ENCODE measurements around the gene THRAP3. TPM values are rescaled to one million over a fixed set of nuclear protein-coding genes. Genes with fewer than 3 reads are reported as not detected.
A peak's percentile ranks its signal among the peaks of the same experiment; 100 is the strongest.

The THRAP3 gene
- total and polyA plus RNA-seq, 2 donors = 47.6 to 80.9 TPM

- H3K27ac ChIP-seq (ENCODE audit: low read depth in 1 of 2, low read length in 1 of 2) = peak overlapping the region in 1 of 2 donors; percentile 76
- 85% methylated on average over 7 of the region's 7 CpGs for WGBS
Observed at GRCh38 chr1:36349241-36349671, 125.0 kb downstream of the THRAP3 start.

GRCh38 chr1:36349839-36350238, 125.6 kb downstream of the THRAP3 start:
- H3K9me3 ChIP-seq (ENCODE audit: control insufficient read depth in 2 of 2, insufficient read depth in 1 of 2, low read length in 1 of 2) = no peaks in the 10 kb centered on the region
- peaks cover 51 to 52% of the 10 kb centered on the region in 2 donors for H3K36me3 ChIP-seq (ENCODE audit: control insufficient read depth in 2 of 2, insufficient read depth in 2 of 2, low read length in 1 of 2)
- WGBS = 88% methylated on average over 16 of the region's 16 CpGs
- H3K27me3 ChIP-seq (ENCODE audit: control insufficient read depth in 2 of 2, insufficient read depth in 1 of 2, low read length in 1 of 2) = no peaks in the 10 kb centered on the region
- peaks cover 0 to 12% of the 10 kb centered on the region in 2 donors for H3K4me1 ChIP-seq (ENCODE audit: control insufficient read depth in 2 of 2, insufficient read depth in 2 of 2, low read length in 2 of 2)
- peak overlapping the region; percentile 32 to 76 for H3K27ac ChIP-seq (ENCODE audit: low read depth in 1 of 2, low read length in 1 of 2)
- no peak overlapping the region for H3K4me3 ChIP-seq (ENCODE audit: low read length in 2 of 2)
- DNase-seq (ENCODE audit: low read depth in 6 of 9, low spot score in 9 of 9) = no peak

More at GRCh38 chr1:36349241-36349671, 125.0 kb downstream of the THRAP3 start:
- Histone ChIP-seq H3K4me1 (ENCODE audit: control insufficient read depth in 2 of 2, insufficient read depth in 2 of 2, low read length in 2 of 2) (peaks cover 0 to 12% of the 10 kb centered on the region in 2 donors), H3K9me3 (ENCODE audit: control insufficient read depth in 2 of 2, insufficient read depth in 1 of 2, low read length in 1 of 2) (no peaks in the 10 kb centered on the region), H3K36me3 (ENCODE audit: control insufficient read depth in 2 of 2, insufficient read depth in 2 of 2, low read length in 1 of 2) (peaks cover 47 to 49% of the 10 kb centered on the region in 2 donors), H3K4me3 (ENCODE audit: low read length in 2 of 2) (no peak overlapping the region), H3K27me3 (ENCODE audit: control insufficient read depth in 2 of 2, insufficient read depth in 1 of 2, low read length in 1 of 2) (no peaks in the 10 kb centered on the region)
- no peak for DNase-seq (ENCODE audit: low read depth in 6 of 9, low spot score in 9 of 9)

GRCh38 chr1:36350659-36351226, 126.5 kb downstream of the THRAP3 start:
- WGBS = 20% methylated on average over 13 of the region's 13 CpGs
- no peaks in the 10 kb centered on the region for H3K27me3 ChIP-seq (ENCODE audit: control insufficient read depth in 2 of 2, insufficient read depth in 1 of 2, low read length in 1 of 2)
- H3K27ac ChIP-seq (ENCODE audit: low read depth in 1 of 2, low read length in 1 of 2) = no peak overlapping the region
- H3K4me3 ChIP-seq (ENCODE audit: low read length in 2 of 2) = no peak overlapping the region
- DNase-seq (ENCODE audit: low read depth in 6 of 9, low spot score in 9 of 9) = no peak
- H3K4me1 ChIP-seq (ENCODE audit: control insufficient read depth in 2 of 2, insufficient read depth in 2 of 2, low read length in 2 of 2) = peaks cover 0 to 12% of the 10 kb centered on the region in 2 donors
- no peaks in the 10 kb centered on the region for H3K9me3 ChIP-seq (ENCODE audit: control insufficient read depth in 2 of 2, insufficient read depth in 1 of 2, low read length in 1 of 2)
- H3K36me3 ChIP-seq (ENCODE audit: control insufficient read depth in 2 of 2, insufficient read depth in 2 of 2, low read length in 1 of 2) = peaks cover 47 to 56% of the 10 kb centered on the region in 2 donors

DNA sequence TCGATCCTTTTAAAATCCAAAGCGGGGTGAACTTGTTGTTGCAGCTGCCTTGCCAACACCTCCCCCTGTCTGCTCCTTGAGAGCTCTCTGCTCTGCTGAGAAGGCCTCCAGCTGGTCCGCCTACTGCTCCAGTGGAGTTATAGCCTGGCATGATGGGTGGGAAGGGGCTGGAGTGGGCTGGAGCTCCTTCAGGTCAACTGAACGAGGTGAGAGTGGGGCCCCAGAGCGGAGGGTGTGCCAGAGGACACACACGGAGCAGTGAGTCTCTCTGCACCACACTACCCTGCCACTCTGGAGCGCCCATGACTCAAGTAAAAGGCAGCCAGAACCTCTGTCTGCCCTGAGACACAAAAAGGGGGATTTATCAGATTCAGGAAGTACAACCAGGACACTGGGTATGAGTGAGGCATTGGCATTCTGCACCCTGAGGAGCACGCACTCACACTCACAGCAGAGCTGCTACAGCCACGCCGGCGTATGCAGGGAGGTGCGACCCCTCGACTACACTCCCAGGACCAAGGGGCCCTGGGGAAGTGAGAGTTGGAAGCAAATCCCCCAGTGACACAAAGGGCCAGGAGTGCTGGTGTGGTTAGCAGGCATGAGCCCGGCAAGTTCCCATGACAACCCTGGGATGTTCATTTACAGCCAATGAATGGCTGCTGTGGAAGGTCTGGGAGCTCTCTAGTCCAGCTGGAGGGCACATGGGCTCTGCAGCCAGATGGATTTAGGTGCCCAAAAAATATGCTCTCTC, 127.2 kb downstream of the THRAP3 start:
- H3K9me3 ChIP-seq (ENCODE audit: control insufficient read depth in 2 of 2, insufficient read depth in 1 of 2, low read length in 1 of 2) = no peaks in the 10 kb centered on the region
- no peak overlapping the region for H3K27ac ChIP-seq (ENCODE audit: low read depth in 1 of 2, low read length in 1 of 2)
- no peak overlapping the region for H3K4me3 ChIP-seq (ENCODE audit: low read length in 2 of 2)
- peaks cover 0 to 12% of the 10 kb centered on the region in 2 donors for H3K4me1 ChIP-seq (ENCODE audit: control insufficient read depth in 2 of 2, insufficient read depth in 2 of 2, low read length in 2 of 2)
- H3K27me3 ChIP-seq (ENCODE audit: control insufficient read depth in 2 of 2, insufficient read depth in 1 of 2, low read length in 1 of 2) = no peaks in the 10 kb centered on the region
- 81% methylated on average over 14 of the region's 14 CpGs for WGBS
- H3K36me3 ChIP-seq (ENCODE audit: control insufficient read depth in 2 of 2, insufficient read depth in 2 of 2, low read length in 1 of 2) = peaks cover 43 to 54% of the 10 kb centered on the region in 2 donors
- DNase-seq (ENCODE audit: low read depth in 6 of 9, low spot score in 9 of 9) = no peak

GRCh38 chr1:36352125-36352909, 128.1 kb downstream of the THRAP3 start:
- Histone ChIP-seq H3K27me3 (ENCODE audit: control insufficient read depth in 2 of 2, insufficient read depth in 1 of 2, low read length in 1 of 2) (no peaks in the 10 kb centered on the region), H3K4me3 (ENCODE audit: low read length in 2 of 2) (no peak overlapping the region), H3K9me3 (ENCODE audit: control insufficient read depth in 2 of 2, insufficient read depth in 1 of 2, low read length in 1 of 2) (no peaks in the 10 kb centered on the region), H3K4me1 (ENCODE audit: control insufficient read depth in 2 of 2, insufficient read depth in 2 of 2, low read length in 2 of 2) (peaks cover 0 to 12% of the 10 kb centered on the region in 2 donors), H3K27ac (ENCODE audit: low read depth in 1 of 2, low read length in 1 of 2) (no peak overlapping the region), H3K36me3 (ENCODE audit: control insufficient read depth in 2 of 2, insufficient read depth in 2 of 2, low read length in 1 of 2) (peaks cover 43 to 49% of the 10 kb centered on the region in 2 donors)
- no peak for DNase-seq (ENCODE audit: low read depth in 6 of 9, low spot score in 9 of 9)
- 98% methylated on average over 13 of the region's 13 CpGs for WGBS

DNA sequence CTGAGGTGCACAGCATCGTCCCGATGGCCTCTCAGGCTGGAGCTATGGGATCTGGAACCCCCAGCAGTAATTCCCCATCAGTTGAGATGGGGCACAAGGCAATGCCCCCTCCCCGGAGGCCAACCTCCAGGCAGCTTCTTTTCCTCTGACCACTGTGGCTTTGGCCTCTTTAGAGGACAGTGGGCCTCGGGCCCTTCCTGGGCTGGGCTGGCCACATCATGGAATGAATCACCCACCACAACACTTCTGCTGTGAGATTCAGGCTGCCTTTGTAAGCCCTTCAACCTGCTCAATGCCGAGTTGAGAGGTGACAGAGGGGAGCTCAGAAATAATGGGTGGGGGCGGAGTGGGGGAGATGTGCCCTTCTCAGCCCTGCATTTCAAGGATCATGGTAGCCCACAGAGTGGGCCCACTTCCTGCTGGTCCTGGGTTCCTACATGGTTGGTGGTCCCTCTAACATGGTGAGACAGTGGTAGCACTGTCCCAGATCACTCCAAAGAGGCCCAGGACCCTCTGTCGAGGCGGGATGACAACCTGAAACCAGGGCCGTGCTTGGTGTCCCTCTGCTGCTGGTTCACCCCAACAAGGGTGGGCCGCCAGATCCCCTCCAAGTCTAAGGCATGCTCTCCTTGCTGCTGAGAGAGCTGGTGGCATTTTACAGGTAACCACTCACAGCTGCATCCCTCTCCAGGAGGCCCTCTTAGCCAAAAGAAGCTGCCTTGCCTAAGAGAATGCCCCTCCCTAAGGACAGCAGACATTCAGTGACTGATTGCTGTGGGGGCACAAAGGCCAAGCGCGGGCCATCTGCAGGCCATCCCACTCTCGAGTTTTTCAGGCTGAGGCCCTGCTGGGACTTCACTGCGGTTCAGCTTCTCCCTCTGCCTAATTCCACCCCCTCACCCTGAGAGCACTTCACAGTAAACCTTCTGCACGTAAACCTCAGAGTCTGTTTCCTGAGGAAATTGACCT, 129.0 kb downstream of the THRAP3 start:
- peaks cover 42 to 53% of the 10 kb centered on the region in 2 donors for H3K36me3 ChIP-seq (ENCODE audit: control insufficient read depth in 2 of 2, insufficient read depth in 2 of 2, low read length in 1 of 2)
- no peak for DNase-seq (ENCODE audit: low read depth in 6 of 9, low spot score in 9 of 9)
- no peak overlapping the region for H3K4me3 ChIP-seq (ENCODE audit: low read length in 2 of 2)
- H3K27ac ChIP-seq (ENCODE audit: low read depth in 1 of 2, low read length in 1 of 2) = no peak overlapping the region
- H3K4me1 ChIP-seq (ENCODE audit: control insufficient read depth in 2 of 2, insufficient read depth in 2 of 2, low read length in 2 of 2) = peaks cover 0 to 12% of the 10 kb centered on the region in 2 donors
- WGBS = 91% methylated on average over 15 of the region's 15 CpGs
- H3K9me3 ChIP-seq (ENCODE audit: control insufficient read depth in 2 of 2, insufficient read depth in 1 of 2, low read length in 1 of 2) = no peaks in the 10 kb centered on the region
- no peaks in the 10 kb centered on the region for H3K27me3 ChIP-seq (ENCODE audit: control insufficient read depth in 2 of 2, insufficient read depth in 1 of 2, low read length in 1 of 2)

DNA sequence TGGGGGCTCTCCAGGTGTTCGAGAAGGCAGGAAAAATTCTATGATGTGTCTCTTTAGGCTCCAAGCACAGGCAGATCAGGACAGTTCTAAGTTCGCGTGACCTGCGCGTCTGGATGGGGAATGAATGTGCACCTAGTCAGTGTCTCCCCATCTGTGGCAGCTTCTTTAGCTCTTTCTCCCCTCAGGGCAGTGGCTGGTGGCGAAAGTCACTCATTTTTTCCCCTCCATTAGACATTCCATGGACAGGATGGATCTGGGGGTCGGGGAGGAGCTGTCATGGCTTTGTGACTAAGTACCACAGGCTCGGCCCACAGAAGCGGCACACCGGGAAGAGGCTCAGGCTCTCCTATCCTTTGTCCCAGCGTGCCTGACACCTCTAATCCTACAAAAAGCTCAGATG, 130.2 kb downstream of the THRAP3 start:
- peaks cover 45 to 57% of the 10 kb centered on the region in 2 donors for H3K36me3 ChIP-seq (ENCODE audit: control insufficient read depth in 2 of 2, insufficient read depth in 2 of 2, low read length in 1 of 2)
- DNase-seq (ENCODE audit: low read depth in 6 of 9, low spot score in 9 of 9) = no peak
- H3K4me1 ChIP-seq (ENCODE audit: control insufficient read depth in 2 of 2, insufficient read depth in 2 of 2, low read length in 2 of 2) = peaks cover 0 to 12% of the 10 kb centered on the region in 2 donors
- WGBS = 97% methylated on average over 11 of the region's 11 CpGs
- no peak overlapping the region for H3K27ac ChIP-seq (ENCODE audit: low read depth in 1 of 2, low read length in 1 of 2)
- H3K4me3 ChIP-seq (ENCODE audit: low read length in 2 of 2) = no peak overlapping the region
- H3K27me3 ChIP-seq (ENCODE audit: control insufficient read depth in 2 of 2, insufficient read depth in 1 of 2, low read length in 1 of 2) = no peaks in the 10 kb centered on the region
- H3K9me3 ChIP-seq (ENCODE audit: control insufficient read depth in 2 of 2, insufficient read depth in 1 of 2, low read length in 1 of 2) = no peaks in the 10 kb centered on the region

Measured in thymus (tissue), 11 donors.